ENCODE results near the gene SLC16A12.

GRCh38 chr10:89563311-89563710 lies 27.9 kb upstream of the SLC16A12 start:
- no peak for TF ChIP-seq CTCF (conservative IDR thresholded peaks at IDR 0.05)
- TF ChIP-seq ZFX (IDR thresholded peaks at IDR 0.05): no peak

Data from C4-2B (cell line).